Stomach smooth muscle (tissue), 2 donors: ENCODE data around the gene LRIG2.
A peak's percentile ranks its signal among the peaks of the same experiment; 100 is the strongest.
"Not testable (repeated sequence)": the region's sequence is repeated elsewhere in the genome, so short reads cannot be mapped to it uniquely, and the experiment has no call there.

Source experiments
- H3K27ac ChIP-seq: one replicate; pipeline ENCODE4 v1.7.0; 2013; ENCODE audit warnings: mild to moderate bottlenecking, low read length, inconsistent platforms
- H3K27me3 ChIP-seq, 2 donors: one replicate each; pipeline ENCODE4 v1.7.0; 2013; ENCODE audit warnings: low read length in 2 of 2; ENCODE audit not compliant: insufficient read depth in 2 of 2, control insufficient read depth in 1 of 2
- H3K36me3 ChIP-seq, 2 donors: one replicate each; pipeline ENCODE4 v1.7.0; 2013; ENCODE audit warnings: low read length in 2 of 2; ENCODE audit not compliant: control insufficient read depth in 2 of 2, insufficient read depth in 2 of 2
- H3K4me1 ChIP-seq: one replicate; pipeline ENCODE4 v1.7.0; 2013; ENCODE audit warnings: low read length; ENCODE audit not compliant: control insufficient read depth, insufficient read depth
- H3K4me3 ChIP-seq, 2 donors: one replicate each; pipeline ENCODE4 v1.7.0; 2013; ENCODE audit warnings: low read length in 2 of 2
- H3K9ac ChIP-seq, 2 donors: one replicate each; pipeline ENCODE4 v1.7.0; 2013; ENCODE audit warnings: low read length in 2 of 2, mild to moderate bottlenecking in 1 of 2
- H3K9me3 ChIP-seq, 2 donors: one replicate each; pipeline ENCODE4 v1.7.0; 2013; ENCODE audit warnings: low read length in 2 of 2; ENCODE audit not compliant: control insufficient read depth in 2 of 2
- donor health status: healthy.
- donor health status: Pancreatic carcinoma.

Gene LRIG2, protein sequence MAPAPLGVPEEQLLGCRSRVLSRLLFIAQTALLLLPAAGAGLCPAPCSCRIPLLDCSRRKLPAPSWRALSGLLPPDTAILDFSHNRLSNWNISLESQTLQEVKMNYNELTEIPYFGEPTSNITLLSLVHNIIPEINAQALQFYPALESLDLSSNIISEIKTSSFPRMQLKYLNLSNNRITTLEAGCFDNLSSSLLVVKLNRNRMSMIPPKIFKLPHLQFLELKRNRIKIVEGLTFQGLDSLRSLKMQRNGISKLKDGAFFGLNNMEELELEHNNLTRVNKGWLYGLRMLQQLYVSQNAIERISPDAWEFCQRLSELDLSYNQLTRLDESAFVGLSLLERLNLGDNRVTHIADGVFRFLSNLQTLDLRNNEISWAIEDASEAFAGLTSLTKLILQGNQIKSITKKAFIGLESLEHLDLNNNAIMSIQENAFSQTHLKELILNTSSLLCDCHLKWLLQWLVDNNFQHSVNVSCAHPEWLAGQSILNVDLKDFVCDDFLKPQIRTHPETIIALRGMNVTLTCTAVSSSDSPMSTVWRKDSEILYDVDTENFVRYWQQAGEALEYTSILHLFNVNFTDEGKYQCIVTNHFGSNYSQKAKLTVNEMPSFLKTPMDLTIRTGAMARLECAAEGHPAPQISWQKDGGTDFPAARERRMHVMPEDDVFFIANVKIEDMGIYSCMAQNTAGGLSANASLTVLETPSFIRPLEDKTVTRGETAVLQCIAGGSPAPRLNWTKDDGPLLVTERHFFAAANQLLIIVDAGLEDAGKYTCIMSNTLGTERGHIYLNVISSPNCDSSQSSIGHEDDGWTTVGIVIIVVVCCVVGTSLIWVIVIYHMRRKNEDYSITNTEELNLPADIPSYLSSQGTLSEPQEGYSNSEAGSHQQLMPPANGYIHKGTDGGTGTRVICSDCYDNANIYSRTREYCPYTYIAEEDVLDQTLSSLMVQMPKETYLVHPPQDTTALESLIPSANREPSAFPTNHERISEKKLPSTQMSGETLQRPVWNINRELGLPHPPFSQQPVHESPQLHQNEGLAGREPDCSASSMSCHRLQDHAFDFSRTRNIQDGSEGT

GRCh38 chr1:113072757-113073478, at the start of gene LRIG2:
LRIG2 (plus strand) TSS chr1:113073198; CDS start chr1:113073407, 209 bp downstream.
- Histone ChIP-seq H3K4me1 (peaks cover 10% of the 10 kb centered on the region), H3K27ac (peak within 1 kb of the TSS; percentile 88), H3K9me3 (no peaks in the 10 kb centered on the region), H3K27me3 (no peaks in the 10 kb centered on the region), H3K36me3 (no peaks in the 10 kb centered on the region), H3K4me3 (peak within 1 kb of the TSS; percentile 95 to 97), H3K9ac (peak within 1 kb of the TSS; percentile 80 to 91)

- not testable (repeated sequence) for H3K27ac ChIP-seq, H3K27me3 ChIP-seq, H3K4me3 ChIP-seq, H3K9ac ChIP-seq, H3K9me3 ChIP-seq, H3K4me1 ChIP-seq, H3K36me3 ChIP-seq
Measured at GRCh38 chr1:113023316-113023715, 49.7 kb upstream of the LRIG2 start.

DNA sequence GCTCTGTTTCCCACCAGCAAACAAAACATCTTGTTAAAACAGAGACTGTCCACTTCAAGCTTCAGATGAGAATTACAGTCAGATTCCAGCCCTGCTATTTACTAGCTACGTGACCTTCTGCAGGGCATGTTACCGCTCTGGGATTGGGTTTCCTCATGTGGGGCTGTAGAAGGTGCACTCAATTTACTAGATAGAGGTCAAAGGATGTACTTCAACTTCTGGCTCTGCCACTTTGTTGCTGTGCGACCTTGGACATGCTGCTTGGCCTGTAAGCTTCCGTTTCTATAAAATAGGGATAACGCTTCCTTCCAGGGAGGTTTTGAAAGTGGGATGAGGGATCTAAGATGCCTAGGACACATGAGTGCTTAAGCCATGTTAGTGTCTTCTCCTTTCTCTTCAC, 46.0 kb upstream of the LRIG2 start:
- Histone ChIP-seq H3K27me3 (no peaks in the 10 kb centered on the region), H3K9ac (no peak overlapping the region), H3K36me3 (no peaks in the 10 kb centered on the region), H3K9me3 (no peaks in the 10 kb centered on the region), H3K4me1 (no peaks in the 10 kb centered on the region), H3K4me3 (no peak overlapping the region), H3K27ac (no peak overlapping the region)

GRCh38 chr1:113027449-113027848, 45.5 kb upstream of the LRIG2 start:
- Histone ChIP-seq H3K36me3 (no peaks in the 10 kb centered on the region), H3K4me1 (no peaks in the 10 kb centered on the region), H3K27ac (no peak overlapping the region)

DNA sequence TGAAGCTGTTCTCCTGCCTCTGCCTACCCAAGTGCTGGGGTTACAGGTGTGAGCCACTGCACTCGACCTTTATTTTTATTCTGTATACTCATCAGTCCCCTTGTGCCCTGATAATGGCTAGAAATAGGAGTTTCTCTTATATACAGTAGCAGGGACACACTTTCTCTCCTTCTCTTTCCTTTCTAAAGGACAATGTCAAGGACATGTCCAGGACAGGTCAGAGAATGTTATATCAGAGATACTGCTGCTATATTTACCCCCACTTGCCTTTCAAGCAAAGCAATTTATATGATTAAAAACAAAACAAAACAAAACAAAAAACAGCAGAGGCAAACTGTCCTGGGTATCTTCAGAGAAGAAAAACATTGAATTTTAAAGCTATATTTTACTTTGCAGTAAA, 43.2 kb upstream of the LRIG2 start:
- H3K4me3 ChIP-seq = no peak overlapping the region
- no peak overlapping the region for H3K9ac ChIP-seq
- H3K27ac ChIP-seq = no peak overlapping the region

More at GRCh38 chr1:113027449-113027848, 45.5 kb upstream of the LRIG2 start:
- H3K27me3 ChIP-seq = no peaks in the 10 kb centered on the region
- no peak overlapping the region for H3K9ac ChIP-seq
- no peak overlapping the region for H3K4me3 ChIP-seq
- no peaks in the 10 kb centered on the region for H3K9me3 ChIP-seq

GRCh38 chr1:113031171-113031933, 41.6 kb upstream of the LRIG2 start:
- no peak overlapping the region for H3K27ac ChIP-seq
- no peak overlapping the region for H3K9ac ChIP-seq
- no peaks in the 10 kb centered on the region for H3K36me3 ChIP-seq
- H3K4me3 ChIP-seq = no peak overlapping the region
- no peaks in the 10 kb centered on the region for H3K4me1 ChIP-seq
- H3K9me3 ChIP-seq = no peaks in the 10 kb centered on the region
- no peaks in the 10 kb centered on the region for H3K27me3 ChIP-seq

More for the DNA sequence above, 43.2 kb upstream of the LRIG2 start:
- Histone ChIP-seq H3K4me1 (no peaks in the 10 kb centered on the region), H3K27me3 (no peaks in the 10 kb centered on the region), H3K9me3 (no peaks in the 10 kb centered on the region), H3K36me3 (no peaks in the 10 kb centered on the region)

DNA sequence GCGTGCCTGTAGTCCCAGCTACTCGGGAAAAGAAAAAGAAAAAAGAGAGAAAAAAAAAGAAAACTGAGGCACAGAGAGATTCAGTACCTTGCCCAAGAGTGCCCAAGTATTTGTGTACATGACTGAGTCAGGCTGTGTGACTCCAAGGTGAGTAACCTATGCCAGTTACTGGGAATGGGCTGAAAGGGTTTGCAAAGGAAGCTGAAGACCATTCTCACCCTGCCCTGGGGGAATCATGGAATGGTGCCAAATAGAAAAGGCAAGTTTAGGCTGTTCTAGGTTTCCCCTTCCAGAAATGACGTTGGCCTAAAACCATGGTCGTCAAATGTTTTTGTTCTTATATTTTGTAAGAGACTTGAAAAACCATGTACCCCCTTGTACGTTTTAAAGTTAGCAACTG, 37.9 kb upstream of the LRIG2 start:
- no peaks in the 10 kb centered on the region for H3K27me3 ChIP-seq
- no peak overlapping the region for H3K9ac ChIP-seq
- no peaks in the 10 kb centered on the region for H3K36me3 ChIP-seq
- no peak overlapping the region for H3K27ac ChIP-seq
- no peak overlapping the region for H3K4me3 ChIP-seq
- no peaks in the 10 kb centered on the region for H3K4me1 ChIP-seq
- no peaks in the 10 kb centered on the region for H3K9me3 ChIP-seq

DNA sequence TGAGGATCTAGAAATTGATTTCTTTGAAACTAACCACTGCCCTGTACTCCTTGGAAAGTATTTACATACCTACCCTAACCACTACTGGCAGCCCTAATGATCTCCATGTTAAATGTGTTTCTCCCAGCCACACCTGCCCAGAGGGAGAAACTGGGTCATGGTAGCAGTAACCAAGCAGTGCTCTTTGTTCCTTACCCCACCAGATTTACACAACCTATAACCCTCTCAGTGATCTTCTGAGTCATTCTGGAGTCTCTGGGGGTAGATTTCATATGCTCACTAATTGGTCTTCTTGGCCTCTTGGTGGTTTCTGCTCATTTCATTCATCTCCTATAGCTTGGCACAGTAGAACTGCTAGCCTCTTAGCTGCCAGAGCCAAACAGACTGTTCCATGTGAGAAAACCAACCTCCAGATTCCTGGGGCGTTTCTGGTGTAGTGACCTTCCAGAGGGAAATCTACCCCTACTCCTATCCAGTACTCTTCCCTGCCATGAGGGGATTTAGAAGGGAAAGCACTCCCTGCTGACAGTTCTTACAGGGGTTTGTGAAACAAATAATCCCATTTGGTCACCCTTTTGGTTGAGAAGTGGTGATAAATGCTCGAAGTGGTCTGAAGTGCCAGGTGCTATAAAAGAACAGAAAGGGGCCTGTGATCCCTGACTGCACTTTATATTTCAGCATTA, 36.2 kb upstream of the LRIG2 start:
- Histone ChIP-seq H3K9ac (no peak overlapping the region), H3K4me3 (no peak overlapping the region), H3K4me1 (no peaks in the 10 kb centered on the region), H3K36me3 (no peaks in the 10 kb centered on the region), H3K9me3 (no peaks in the 10 kb centered on the region), H3K27me3 (no peaks in the 10 kb centered on the region), H3K27ac (no peak overlapping the region)

GRCh38 chr1:113040041-113040440, 33.0 kb upstream of the LRIG2 start:
- Histone ChIP-seq H3K4me3 (no peak overlapping the region), H3K9ac (no peak overlapping the region), H3K4me1 (peaks cover 6% of the 10 kb centered on the region), H3K27me3 (no peaks in the 10 kb centered on the region), H3K9me3 (no peaks in the 10 kb centered on the region), H3K27ac (no peak overlapping the region), H3K36me3 (no peaks in the 10 kb centered on the region)
